Lower leg skin (tissue), 4 donors: Measurements from ENCODE around the gene DUSP10. TPM values are rescaled to one million over a fixed set of nuclear protein-coding genes. Genes with fewer than 3 reads are reported as not detected.
A peak's percentile ranks its signal among the peaks of the same experiment; 100 is the strongest.

ENCODE experiments used
- DNase-seq, 2 donors: peaks; one replicate each; pipeline ENCODE4 v3.0.0-alpha.2; 2019; ENCODE audit warnings: low spot score in 2 of 2
- H3K4me3 ChIP-seq: fragments of 200-600 bp; sonication (generic); 2 replicates; pipeline ENCODE4 v1.5.1; 2017; ENCODE audit warnings: mild to moderate bottlenecking, low read depth; ENCODE audit not compliant: poor library complexity, severe bottlenecking
- POLR2A ChIP-seq, 2 donors: fragments of 450-650 bp; IDR thresholded peaks; one replicate each; pipeline ENCODE4 v1.6.1; 2016 to 2017; ENCODE audit warnings: antibody characterized with exemption in 2 of 2, mild to moderate bottlenecking in 1 of 2, moderate library complexity in 1 of 2
- WGBS, 2 donors: methylation state at CpG; one replicate each; pipeline ENCODE4 v1.1.5; 2018; 5-methylcytosine and 5-hydroxymethylcytosine counted together
- intact Hi-C: fragments of 100-400 bp; cut with DNase I; formaldehyde crosslinking; loops from one replicate; pipeline ENCODE4 v1.15.0; 2023; ENCODE audit warnings: low total_unique reads
- total RNA-seq, 4 donors: library from RNA; depleted of rRNA; stranded (reverse); fragments of >200 nt; gene quantifications; one replicate each; pipeline ENCODE4 v1.1.0, GENCODE V29; 2016
- TF ChIP-seq, protein P1 (sequence below), 3 donors: fragments of 450-650 bp; IDR thresholded peaks; one replicate each; pipeline ENCODE4 v1.5.1; 2016; ENCODE audit warnings: antibody characterized with exemption in 3 of 3, mild to moderate bottlenecking in 3 of 3, moderate library complexity in 2 of 3

The DUSP10 gene
- total RNA-seq, 4 donors from 2014 or later: 11.8 to 20.9 (median 14.6) TPM

GRCh38 chr1:221742555-221743415 is 896 bp upstream of the DUSP10 start:
- 0 to 1% methylated on average over 35 to 58 of the region's 98 CpGs for WGBS, 2 donors
- TF ChIP-seq, protein P1, sequence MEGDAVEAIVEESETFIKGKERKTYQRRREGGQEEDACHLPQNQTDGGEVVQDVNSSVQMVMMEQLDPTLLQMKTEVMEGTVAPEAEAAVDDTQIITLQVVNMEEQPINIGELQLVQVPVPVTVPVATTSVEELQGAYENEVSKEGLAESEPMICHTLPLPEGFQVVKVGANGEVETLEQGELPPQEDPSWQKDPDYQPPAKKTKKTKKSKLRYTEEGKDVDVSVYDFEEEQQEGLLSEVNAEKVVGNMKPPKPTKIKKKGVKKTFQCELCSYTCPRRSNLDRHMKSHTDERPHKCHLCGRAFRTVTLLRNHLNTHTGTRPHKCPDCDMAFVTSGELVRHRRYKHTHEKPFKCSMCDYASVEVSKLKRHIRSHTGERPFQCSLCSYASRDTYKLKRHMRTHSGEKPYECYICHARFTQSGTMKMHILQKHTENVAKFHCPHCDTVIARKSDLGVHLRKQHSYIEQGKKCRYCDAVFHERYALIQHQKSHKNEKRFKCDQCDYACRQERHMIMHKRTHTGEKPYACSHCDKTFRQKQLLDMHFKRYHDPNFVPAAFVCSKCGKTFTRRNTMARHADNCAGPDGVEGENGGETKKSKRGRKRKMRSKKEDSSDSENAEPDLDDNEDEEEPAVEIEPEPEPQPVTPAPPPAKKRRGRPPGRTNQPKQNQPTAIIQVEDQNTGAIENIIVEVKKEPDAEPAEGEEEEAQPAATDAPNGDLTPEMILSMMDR (IDR thresholded peaks at IDR 0.05): no peak
- TF ChIP-seq POLR2A (IDR thresholded peaks at IDR 0.05): no peak
- intact Hi-C loops: no loop called here
- peak; percentile 79 to 97 for DNase-seq
- H3K4me3 ChIP-seq: peak overlapping the region; percentile 57

GRCh38 chr1:221740993-221741702 is 741 bp downstream of the DUSP10 start:
- WGBS, 2 donors: 0 to 1% methylated on average over 36 of the region's 36 CpGs
- DNase-seq: peak; percentile 23 to 85
- TF ChIP-seq, protein P1 (IDR thresholded peaks at IDR 0.05): no peak
- no peak for TF ChIP-seq POLR2A (IDR thresholded peaks at IDR 0.05)
- H3K4me3 ChIP-seq: peak overlapping the region; percentile 70
- intact Hi-C loops: no loop called here

- TF ChIP-seq, protein P1 (IDR thresholded peaks at IDR 0.05): no peak
- intact Hi-C loops: no loop called here
- DNase-seq: no peak
- H3K4me3 ChIP-seq: no peak overlapping the region
- 7 to 11% methylated on average over 11 of the region's 11 CpGs for WGBS, 2 donors
Observed at GRCh38 chr1:221740369-221740992, 1.4 kb downstream of the DUSP10 start.

DNA sequence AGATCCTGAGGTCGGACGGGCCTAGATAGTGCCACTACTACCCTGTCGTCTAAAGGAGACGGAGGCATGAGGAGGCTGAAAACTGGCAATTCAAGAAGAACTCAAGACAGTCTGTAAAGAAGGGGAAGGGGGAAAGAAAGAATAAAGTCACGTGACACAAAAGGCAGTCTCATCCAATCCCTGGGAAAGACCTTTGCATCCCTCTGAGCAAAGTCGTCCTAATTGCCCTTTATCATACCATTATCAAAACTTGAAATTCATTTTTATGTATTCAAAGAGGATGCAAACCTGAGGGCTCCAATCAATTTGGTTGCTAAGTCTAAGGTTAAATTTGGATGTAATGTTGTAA is 2.2 kb downstream of the DUSP10 start:
- no peak for TF ChIP-seq POLR2A (IDR thresholded peaks at IDR 0.05)
- TF ChIP-seq, protein P1 (IDR thresholded peaks at IDR 0.05): no peak
- intact Hi-C loops: no loop called here
- DNase-seq: no peak
- H3K4me3 ChIP-seq: no peak overlapping the region
- 85 to 95% methylated on average over 6 of the region's 6 CpGs for WGBS, 2 donors

- H3K4me3 ChIP-seq: no peak overlapping the region
- WGBS, 2 donors: 91 to 95% methylated on average over 14 of the region's 14 CpGs
- intact Hi-C loops: no loop called here
- DNase-seq: no peak
- TF ChIP-seq POLR2A (IDR thresholded peaks at IDR 0.05): no peak
Observed at GRCh38 chr1:221739018-221739676, 2.7 kb downstream of the DUSP10 start.
